DMS153 treated with DMSO at 0.1 percent for 48 hours (cell line): ENCODE measurements around the gene OVAAL.

Experiments
- DNase-seq: peaks from one replicate; lab custom pipeline; 2025; ENCODE audit not compliant: unreplicated experiment; lab: John Stamatoyannopoulos, UW

Gene OVAAL

GRCh38 chr1:180558664-180559063 is at the start of gene OVAAL:
Gene OVAAL, plus strand, starts transcription at chr1:180558964.
- no peak for DNase-seq

GRCh38 chr1:180510882-180511281 is 47.9 kb upstream of the OVAAL start:
- no peak for DNase-seq

GRCh38 chr1:180513531-180513930 is 45.2 kb upstream of the OVAAL start:
- no peak for DNase-seq

GRCh38 chr1:180515364-180515763 is 43.4 kb upstream of the OVAAL start:
- no peak for DNase-seq

- DNase-seq: peak; percentile 95
Observed at GRCh38 chr1:180515857-180516388, 42.8 kb upstream of the OVAAL start.

- no peak for DNase-seq
Observed at GRCh38 chr1:180519846-180520245, 38.9 kb upstream of the OVAAL start.

- no peak for DNase-seq
Observed at GRCh38 chr1:180521474-180522212, 37.1 kb upstream of the OVAAL start.

GRCh38 chr1:180522213-180522515 is 36.6 kb upstream of the OVAAL start:
- DNase-seq: no peak

GRCh38 chr1:180524160-180524914 is 34.4 kb upstream of the OVAAL start:
- no peak for DNase-seq

GRCh38 chr1:180524915-180525714 is 33.6 kb upstream of the OVAAL start:
- DNase-seq: no peak

GRCh38 chr1:180525715-180526039 is 33.1 kb upstream of the OVAAL start:
- no peak for DNase-seq

- no peak for DNase-seq
Observed at GRCh38 chr1:180527101-180527669, 31.6 kb upstream of the OVAAL start.

GRCh38 chr1:180528868-180529470 is 29.8 kb upstream of the OVAAL start:
- DNase-seq: no peak

- DNase-seq: peak; percentile 16
Observed at GRCh38 chr1:180530501-180530900, 28.3 kb upstream of the OVAAL start.

GRCh38 chr1:180532854-180533253 is 25.9 kb upstream of the OVAAL start:
- DNase-seq: no peak

- DNase-seq: no peak
Observed at GRCh38 chr1:180533266-180533987, 25.3 kb upstream of the OVAAL start.

- no peak for DNase-seq
Observed at GRCh38 chr1:180534214-180534613, 24.6 kb upstream of the OVAAL start.

- DNase-seq: no peak
Observed at GRCh38 chr1:180535418-180535999, 23.3 kb upstream of the OVAAL start.

- no peak for DNase-seq
Observed at GRCh38 chr1:180536821-180537372, 21.9 kb upstream of the OVAAL start.

GRCh38 chr1:180539136-180539535 is 19.6 kb upstream of the OVAAL start:
- DNase-seq: no peak
